ENCODE results near the gene LRRC51. TPM values are rescaled to one million over a fixed set of nuclear protein-coding genes. Genes with fewer than 3 reads are reported as not detected.

LRRC51 gene
- total and polyA plus RNA-seq, 2 experiments from 2014 or later: 4.3 to 5.6 TPM

- Histone ChIP-seq H3K9me3 (ENCODE audit: low read depth) (no peaks in the 10 kb centered on the region), H3K4me1 (ENCODE audit: low read depth) (peaks cover 7% of the 10 kb centered on the region), H3K27ac (peak overlapping the region; percentile 98), H3K27me3 (no peaks in the 10 kb centered on the region), H3K36me3 (no peaks in the 10 kb centered on the region), H3K4me3 (peak overlapping the region; percentile 40)
- TF ChIP-seq, protein P1, sequence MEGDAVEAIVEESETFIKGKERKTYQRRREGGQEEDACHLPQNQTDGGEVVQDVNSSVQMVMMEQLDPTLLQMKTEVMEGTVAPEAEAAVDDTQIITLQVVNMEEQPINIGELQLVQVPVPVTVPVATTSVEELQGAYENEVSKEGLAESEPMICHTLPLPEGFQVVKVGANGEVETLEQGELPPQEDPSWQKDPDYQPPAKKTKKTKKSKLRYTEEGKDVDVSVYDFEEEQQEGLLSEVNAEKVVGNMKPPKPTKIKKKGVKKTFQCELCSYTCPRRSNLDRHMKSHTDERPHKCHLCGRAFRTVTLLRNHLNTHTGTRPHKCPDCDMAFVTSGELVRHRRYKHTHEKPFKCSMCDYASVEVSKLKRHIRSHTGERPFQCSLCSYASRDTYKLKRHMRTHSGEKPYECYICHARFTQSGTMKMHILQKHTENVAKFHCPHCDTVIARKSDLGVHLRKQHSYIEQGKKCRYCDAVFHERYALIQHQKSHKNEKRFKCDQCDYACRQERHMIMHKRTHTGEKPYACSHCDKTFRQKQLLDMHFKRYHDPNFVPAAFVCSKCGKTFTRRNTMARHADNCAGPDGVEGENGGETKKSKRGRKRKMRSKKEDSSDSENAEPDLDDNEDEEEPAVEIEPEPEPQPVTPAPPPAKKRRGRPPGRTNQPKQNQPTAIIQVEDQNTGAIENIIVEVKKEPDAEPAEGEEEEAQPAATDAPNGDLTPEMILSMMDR (IDR thresholded peaks at IDR 0.05; ENCODE audit: low read depth, low read length): no peak
- DNase-seq (ENCODE audit: low read depth in 1 of 2, low spot score in 1 of 2): no peak
These were observed 30.9 kb downstream of the LRRC51 start for GRCh38 chr11:72111300-72112142.

DNA sequence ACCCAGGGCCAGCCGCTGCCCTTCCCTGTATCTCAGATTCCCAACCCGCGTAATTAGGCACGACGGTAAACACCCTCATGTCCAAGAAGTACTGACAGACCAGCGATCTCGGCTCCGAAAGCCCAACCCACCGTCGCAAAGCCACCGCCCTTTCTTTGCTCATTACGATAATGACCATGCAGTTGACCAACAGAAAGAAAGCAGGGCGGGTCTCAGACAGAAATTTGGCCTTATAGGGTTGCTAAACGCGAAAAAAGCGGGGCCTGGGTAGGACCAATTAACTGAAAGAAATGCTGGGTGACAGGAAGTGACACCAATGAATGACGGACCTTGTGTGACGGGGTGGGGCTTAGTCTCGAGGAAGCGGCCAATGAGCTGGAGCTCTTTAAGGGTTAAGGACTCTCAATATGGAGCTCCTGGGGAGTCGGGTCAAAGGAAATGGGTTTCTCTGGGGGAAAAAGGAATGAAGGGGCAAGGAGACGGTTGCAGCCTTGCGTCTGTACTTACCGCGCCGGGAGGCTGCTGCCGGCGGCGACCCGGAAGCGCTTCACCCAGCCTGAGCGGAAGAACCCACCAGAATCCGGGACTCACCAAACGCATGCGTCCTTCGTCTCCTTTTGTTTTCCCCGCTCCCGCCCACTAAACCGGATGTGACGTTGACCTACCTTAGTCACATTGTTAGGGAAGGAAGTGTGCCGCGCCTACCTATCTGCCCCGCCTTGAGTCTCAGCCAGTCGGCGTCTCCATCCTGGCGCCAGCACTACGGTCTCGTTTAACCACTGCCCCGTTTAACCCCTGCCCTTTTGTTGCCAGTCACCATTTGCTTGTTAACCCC lies 31.7 kb downstream of the LRRC51 start, which contains the start of gene ANAPC15:
ANAPC15 (minus strand) TSS at position 553 of the 835 bp plus-strand sequence. CDS start 1,419 bp downstream, outside the sequence.
- Histone ChIP-seq H3K27ac (peak within 1 kb of the TSS; percentile 98), H3K27me3 (no peaks in the 10 kb centered on the region), H3K9me3 (ENCODE audit: low read depth) (no peaks in the 10 kb centered on the region), H3K4me1 (ENCODE audit: low read depth) (peaks cover 7% of the 10 kb centered on the region), H3K4me3 (peak within 1 kb of the TSS; percentile 44), H3K36me3 (no peaks in the 10 kb centered on the region)
- TF ChIP-seq, protein P1 (IDR thresholded peaks at IDR 0.05; ENCODE audit: low read depth, low read length): no peak
- peak; percentile 99 to 100 for DNase-seq (ENCODE audit: low read depth in 1 of 2, low spot score in 1 of 2)

- H3K36me3 ChIP-seq: no peaks in the 10 kb centered on the region
- H3K27me3 ChIP-seq: no peaks in the 10 kb centered on the region
- peaks cover 7% of the 10 kb centered on the region for H3K4me1 ChIP-seq (ENCODE audit: low read depth)
- H3K4me3 ChIP-seq: peak overlapping the region; percentile 44
- no peak for DNase-seq (ENCODE audit: low read depth in 1 of 2, low spot score in 1 of 2)
- H3K27ac ChIP-seq: peak overlapping the region; percentile 98
- TF ChIP-seq, protein P1 (IDR thresholded peaks at IDR 0.05; ENCODE audit: low read depth, low read length): no peak
- H3K9me3 ChIP-seq (ENCODE audit: low read depth): no peaks in the 10 kb centered on the region
These were observed 32.5 kb downstream of the LRRC51 start for GRCh38 chr11:72112978-72113808.

DNA sequence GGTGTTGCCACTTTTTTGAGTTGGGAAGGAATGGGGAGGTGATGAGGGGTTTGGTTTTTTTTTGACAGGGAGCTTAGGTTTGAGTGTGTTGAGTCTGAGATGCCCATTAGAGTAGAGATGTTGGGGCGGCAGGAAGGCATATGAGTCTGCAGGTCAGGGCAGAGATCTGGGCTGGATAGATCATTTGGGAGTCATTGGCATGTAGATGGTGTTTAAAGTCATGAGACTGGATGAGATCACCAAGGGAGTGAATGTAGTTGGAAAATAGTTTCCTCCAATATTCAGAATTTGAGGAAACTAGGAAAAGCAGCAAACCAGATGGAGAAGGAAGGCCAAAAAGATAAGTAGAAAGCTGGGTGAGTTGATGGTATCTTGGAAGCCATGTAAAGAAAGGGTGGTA lies 33.9 kb downstream of the LRRC51 start:
- Histone ChIP-seq H3K36me3 (no peaks in the 10 kb centered on the region), H3K4me3 (no peak overlapping the region), H3K27me3 (no peaks in the 10 kb centered on the region), H3K4me1 (ENCODE audit: low read depth) (peaks cover 7% of the 10 kb centered on the region), H3K9me3 (ENCODE audit: low read depth) (no peaks in the 10 kb centered on the region), H3K27ac (no peak overlapping the region)
- DNase-seq (ENCODE audit: low read depth in 1 of 2, low spot score in 1 of 2): no peak
- TF ChIP-seq, protein P1 (IDR thresholded peaks at IDR 0.05; ENCODE audit: low read depth, low read length): no peak

All from cardiac muscle cell (in vitro differentiated cells and primary cell).